ENCODE measurements around the gene ATRNL1.

Gene ATRNL1

DNA sequence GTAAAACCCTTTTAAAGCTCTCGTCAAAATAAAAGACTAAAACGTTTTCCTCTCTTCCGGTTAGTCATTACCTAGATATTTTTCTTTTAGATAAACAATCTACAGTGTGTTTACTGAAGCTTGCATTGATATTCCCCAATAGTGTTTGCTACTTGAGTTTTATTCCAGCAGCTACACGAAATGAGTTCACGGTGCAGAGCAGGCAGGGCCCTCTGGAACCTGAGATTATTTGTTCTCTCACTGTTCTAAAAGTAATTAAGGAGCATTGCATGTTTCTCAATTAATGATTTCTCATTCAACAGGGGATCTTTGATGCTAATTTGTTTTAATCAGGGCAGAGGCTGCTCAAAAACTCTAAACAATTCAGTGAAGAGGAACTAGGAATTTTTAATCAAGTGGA lies 860.1 kb downstream of the ATRNL1 start:
- DNase-seq (ENCODE audit: low read depth) = no peak

DNA sequence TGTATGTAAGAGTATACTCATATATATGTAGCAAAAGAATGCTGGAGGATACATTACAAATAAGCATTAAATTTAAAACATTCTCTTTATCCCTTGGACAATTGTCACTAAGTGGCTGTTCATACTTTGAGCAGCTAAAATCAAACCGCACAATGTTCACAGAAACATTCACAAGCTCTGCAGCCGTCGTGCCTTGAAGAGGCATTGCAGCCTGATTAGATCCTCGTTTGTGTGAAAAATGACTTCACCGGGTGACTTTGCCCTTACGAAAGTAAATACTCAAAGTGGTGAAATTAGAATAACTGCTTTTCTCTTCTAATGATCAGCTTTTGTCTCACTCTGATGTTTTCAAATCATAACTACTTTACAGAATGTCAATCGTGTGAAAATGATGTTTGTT lies 860.8 kb downstream of the ATRNL1 start:
- DNase-seq (ENCODE audit: low read depth) = no peak

DNA sequence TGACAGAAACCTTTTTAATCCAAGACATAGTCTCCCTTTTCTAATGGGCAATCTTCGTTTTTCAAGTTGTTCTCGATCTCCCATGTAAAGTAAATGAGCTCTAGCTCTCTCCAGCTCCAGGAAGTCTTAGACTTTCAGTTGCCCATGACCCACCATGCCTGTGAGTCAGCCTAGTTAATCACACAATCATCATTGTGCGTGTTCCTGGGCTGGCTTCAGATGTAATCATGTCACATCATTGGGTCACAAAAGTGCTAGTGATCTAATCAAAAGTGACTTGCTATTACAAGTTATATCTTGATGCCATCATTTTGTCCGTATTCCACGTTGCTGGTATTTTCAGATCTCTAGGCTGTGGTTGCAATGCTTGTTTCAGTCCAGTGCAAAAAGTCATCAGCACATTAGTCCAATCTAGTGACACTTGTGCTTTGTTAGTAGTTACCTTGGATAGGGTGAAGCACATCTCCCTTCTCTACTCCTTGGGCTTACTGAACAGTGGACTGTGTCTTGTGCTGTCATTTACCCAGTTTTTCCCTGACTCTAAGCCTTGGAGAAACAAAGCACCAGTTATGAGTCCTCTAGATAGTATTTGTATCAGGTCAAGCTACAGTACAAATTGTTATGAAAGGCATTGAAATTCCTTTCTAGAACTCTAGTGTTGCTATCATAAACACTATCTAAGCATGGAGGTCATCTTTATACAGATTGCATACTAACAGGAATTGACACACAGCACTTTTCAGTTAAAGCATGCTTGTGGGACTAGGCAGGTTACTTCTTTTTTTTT lies 863.3 kb downstream of the ATRNL1 start:
- DNase-seq (ENCODE audit: low read depth) = no peak

DNA sequence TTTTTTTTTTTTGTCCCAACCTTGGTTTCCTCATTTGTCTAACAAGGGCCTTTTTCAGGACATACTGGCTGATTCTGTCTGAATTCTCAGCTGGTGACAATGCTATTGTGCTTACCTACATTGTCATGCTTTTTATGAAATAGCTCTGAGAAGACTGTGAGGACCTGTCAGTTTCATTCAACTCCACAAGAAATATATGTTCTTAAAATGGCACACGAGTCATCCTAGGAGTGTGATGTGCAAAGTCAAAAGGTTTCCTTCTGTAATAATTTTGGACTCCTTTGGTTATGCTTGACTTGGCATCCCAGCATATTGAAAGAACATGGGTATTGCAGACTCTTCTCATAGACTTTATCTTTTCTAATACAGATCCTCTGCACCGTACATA lies 863.8 kb downstream of the ATRNL1 start:
- DNase-seq (ENCODE audit: low read depth) = no peak

DNA sequence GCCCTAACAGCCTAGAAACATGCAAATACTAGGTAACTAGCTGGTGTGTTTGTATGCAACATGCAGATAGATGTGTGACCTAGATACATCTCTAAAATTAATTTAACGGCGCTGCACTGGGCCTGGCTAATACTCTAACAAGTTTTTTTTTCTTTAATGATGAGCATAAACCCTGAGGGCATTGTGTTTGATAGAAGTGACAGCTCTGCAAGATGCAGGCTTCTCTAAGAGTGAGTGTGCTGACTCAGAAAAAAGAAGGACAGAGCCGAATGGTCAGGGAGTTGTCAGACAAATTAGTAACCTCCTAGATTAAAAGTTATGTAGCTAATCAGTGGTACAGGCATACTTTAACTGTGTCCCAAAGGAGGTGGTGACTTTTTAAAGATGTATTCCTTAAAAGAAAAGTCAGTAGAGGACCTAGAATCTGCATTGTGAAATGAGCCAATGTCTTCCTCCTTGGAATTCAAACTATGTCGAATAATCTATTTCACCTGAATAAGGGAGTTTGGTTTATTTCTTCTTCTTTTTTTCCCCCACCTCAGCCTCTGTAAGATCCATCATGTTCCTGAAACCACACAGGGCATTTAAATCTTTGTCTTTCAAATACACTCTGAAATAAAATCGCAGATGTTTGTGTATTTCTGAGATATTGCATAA lies 864.7 kb downstream of the ATRNL1 start:
- no peak for DNase-seq (ENCODE audit: low read depth)

DNA sequence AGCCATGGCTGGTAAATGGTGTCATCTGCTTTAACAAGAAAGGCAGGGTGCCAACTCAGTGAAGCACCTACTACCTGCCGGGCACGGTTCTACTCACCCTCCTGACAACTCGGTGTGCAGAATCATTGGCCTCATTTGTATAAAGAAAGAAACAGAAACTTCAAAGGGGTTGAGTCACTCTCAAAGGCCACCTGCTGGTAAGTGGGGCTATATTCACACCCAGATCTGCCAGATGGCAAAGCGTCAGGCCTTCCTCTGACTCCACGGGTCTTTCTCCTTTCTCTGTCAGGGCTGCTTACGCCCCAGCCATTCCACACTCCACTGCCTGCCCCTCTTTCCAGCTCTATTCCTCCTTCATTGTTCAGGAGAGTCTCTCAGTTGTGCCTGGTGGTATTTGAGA lies 870.7 kb downstream of the ATRNL1 start:
- no peak for DNase-seq (ENCODE audit: low read depth)

DNA sequence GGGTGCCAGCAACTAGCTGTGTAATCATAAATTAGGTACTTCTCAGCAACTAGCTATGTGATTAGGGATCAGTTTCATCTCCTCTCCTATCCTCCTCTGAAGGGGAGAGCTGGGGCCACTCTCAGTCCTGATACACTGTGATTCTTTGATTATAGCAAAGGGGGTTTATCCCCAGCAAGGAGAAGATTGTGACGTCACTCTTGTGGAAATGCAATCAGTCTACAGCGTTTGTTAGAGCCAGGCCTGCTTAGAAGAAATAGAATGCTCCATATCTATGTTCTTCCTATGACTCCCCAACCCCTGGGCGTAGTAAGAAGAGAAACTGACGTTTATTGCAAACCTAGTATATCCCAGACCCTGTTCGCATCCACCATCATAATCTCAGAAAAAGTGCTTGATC lies 871.7 kb downstream of the ATRNL1 start:
- DNase-seq (ENCODE audit: low read depth) = no peak

DNA sequence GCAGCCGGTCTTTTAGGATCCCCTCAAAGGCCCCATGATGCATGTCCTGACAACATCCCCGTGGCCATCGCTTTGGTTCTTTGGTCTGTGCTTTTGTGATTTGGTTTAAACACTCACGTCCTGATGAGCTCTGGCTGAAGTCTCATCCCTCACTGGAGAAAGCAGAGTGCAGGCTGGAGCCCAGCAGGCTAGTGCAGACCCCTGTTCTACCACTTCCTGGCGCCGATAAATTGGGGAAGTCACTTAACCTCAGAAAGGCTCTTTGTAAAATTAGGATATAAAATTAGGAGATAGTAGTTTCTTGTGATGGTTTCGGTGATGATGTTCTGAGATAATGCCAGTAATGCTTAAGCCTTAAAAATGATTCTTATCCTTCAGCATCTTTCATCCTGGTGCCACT lies 872.2 kb downstream of the ATRNL1 start:
- no peak for DNase-seq (ENCODE audit: low read depth)

DNA sequence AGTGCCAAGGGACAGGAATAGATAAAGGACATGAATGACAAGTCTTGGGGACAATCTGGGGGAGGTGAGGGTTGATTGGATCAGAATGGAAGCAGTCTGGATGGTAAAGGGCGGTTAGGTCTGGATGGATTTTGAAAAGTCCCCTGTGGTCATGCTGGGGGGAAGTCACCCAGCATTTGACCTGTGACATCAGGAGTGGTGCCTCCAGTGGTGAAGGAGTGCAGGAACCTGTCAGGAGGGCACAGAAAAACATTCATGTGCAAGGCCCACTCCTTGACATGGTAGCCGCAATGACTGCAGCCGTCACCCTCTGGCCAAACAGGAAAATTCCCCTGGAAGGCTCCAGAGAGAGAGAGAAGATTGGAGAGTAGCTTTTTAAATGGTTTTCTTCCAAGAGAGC lies 875.1 kb downstream of the ATRNL1 start:
- no peak for DNase-seq (ENCODE audit: low read depth)

DNA sequence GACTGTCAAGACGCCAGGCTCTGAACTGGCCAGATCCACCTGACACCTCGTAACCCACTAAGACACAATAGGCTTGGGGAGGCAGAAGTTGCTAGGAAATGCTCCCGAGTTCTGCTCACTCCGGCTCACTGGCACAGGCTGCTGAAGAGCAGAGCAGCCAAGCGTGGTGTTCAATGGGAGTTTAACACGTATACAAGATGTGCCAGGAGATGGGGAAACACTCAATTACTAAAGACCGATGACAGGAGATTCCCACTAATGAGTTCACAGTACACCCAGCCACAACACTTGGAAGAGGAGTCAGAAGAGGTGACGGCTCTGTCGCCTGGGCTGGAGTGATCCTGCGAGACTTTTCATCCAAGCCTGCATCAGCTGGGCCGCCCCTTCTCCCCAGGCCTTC lies 876.4 kb downstream of the ATRNL1 start:
- no peak for DNase-seq (ENCODE audit: low read depth)

DNA sequence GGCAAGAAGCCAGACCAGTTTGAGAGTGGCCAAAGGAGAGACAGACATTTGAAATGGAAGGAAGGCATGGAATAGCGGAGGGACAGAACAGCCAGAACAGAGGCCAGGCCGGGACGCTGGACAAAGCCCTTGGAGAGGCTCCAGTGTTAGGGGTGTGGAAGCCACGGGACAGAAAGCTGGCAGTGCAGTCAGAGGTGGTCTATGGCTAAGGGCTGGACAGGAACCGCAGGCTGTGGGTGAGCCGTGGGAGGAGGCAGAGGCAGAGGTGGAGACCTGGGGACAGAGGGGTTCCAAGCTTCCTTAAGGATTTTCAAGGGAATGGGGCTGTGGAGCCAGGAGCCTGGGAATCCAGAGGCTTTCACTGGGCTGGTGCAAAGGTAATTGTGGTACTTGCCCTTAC lies 878.8 kb downstream of the ATRNL1 start:
- no peak for DNase-seq (ENCODE audit: low read depth)

DNA sequence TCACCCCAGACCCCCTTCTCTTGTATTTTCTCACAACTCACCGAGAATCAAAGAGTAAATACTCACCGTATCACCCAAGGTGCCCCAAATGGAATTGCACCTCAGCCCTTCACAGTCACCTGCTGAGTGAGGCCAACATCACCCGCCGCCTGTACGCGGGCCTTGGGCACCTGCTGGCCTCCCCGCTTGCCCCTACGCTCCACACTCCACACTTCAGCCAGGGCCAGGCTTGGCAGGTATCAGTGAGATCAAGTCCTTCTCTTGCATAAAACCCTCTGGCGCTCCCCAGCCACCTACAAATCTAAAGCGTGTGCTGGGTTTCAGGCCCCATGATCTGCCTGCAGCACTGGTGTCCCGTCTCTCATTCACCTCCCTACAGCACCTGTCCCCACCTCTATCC lies 879.3 kb downstream of the ATRNL1 start:
- DNase-seq (ENCODE audit: low read depth) = no peak

DNA sequence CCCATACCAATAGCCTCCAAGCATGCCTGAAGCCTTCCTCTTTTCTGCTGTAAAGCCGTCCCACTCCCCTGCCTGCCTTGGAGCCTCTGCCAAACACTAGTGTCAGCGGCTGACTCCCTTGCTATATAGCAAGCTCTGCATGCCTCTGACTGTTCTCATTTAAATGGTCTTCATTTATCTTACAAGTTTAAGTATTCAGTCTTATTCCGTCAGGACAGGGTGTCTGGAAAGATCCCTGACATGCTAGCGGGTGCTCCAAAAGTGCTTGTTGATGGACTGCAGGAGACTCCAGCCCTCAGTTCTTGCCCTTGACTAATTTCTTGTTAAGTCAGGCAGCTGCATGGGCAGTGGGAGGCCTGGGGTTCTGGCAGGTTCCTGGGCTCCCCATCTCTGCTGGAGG lies 881.2 kb downstream of the ATRNL1 start:
- DNase-seq (ENCODE audit: low read depth) = no peak

DNA sequence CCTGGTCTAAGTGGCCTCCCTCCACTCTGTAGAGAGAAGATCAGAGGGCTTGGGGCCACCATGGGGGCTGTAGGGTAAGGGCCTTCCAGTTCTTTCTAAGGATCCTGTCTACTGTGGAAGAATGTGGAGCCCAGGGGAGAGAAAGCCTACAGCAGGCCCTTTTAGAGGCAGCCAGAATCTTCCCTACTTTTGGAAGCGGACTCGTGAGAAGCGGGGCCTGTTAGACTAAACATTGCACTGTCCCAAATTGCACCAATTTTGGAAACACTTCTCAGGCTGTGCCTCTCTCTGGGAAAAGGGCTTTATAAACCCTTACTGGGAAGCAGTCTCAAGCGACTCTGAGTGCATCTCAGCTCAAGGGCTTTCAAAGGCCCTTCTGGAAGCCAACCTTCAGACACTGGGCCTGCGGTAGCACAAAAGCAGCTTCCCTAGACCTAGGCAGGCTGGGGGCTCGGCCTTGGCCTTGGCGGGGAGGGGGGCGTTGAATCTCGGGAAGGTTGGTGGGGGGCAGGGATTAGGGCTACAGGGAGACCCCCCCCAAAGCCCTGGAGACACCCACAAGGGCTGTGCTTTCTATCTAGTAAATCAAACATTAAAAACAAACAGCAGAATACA lies 881.8 kb downstream of the ATRNL1 start:
- no peak for DNase-seq (ENCODE audit: low read depth)

DNA sequence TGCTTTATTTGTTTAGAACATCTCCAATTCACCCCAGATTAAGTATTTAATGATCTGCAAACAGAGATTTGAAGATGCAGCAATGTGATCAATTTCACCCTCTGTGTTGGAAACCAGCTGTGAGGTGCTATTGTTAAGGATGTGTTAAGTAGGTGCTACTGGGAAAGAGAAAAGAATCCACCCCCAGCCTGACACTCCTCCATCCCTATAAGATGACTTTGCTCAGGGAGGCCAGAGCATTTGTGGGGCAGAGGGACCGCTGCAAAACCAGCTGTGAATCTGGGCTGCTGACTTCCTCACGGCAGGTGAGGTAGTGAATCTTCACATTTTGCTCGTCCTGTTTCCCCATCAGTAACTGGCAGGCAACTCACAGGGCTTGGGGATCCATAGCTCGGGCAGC lies 882.3 kb downstream of the ATRNL1 start:
- DNase-seq (ENCODE audit: low read depth) = no peak

DNA sequence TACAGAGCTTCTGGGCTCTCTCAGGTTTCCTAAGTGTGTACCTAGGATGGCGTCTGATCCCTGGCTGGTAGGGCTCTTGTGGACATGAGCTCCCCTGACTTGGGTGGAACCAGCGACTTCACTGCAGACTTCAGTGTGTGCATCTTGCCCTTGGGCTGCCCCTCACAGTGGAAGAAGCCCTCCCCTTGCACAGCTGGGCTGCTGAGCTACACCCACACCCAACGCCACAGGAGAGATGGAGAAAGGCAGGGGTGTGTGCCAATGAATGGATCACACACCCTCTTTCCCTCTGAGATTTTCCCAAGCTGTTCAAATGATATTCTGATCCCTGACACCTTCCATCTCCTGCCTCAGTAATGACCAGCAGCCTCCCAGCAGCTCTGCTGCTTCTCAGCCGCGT lies 883.2 kb downstream of the ATRNL1 start:
- DNase-seq (ENCODE audit: low read depth) = no peak

DNA sequence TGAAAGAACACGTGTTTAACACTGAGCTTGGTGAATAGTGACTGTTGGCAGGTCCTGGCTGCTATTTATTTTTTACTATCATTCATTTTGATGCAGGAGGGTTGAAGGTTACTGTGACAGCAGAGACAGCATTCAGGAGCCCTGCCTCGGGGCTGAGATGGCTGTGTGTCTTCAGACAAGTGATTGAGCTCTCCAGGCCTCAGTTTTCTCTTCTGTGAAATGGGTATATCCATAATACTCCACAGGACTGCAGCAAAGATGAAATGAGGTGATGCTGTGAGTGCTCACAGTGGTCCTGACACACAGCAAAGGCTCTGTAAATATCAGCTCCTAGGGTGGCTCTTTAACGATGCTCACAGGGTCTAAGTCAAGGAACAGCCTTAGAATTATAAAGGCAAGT lies 884.7 kb downstream of the ATRNL1 start:
- DNase-seq (ENCODE audit: low read depth) = no peak

DNA sequence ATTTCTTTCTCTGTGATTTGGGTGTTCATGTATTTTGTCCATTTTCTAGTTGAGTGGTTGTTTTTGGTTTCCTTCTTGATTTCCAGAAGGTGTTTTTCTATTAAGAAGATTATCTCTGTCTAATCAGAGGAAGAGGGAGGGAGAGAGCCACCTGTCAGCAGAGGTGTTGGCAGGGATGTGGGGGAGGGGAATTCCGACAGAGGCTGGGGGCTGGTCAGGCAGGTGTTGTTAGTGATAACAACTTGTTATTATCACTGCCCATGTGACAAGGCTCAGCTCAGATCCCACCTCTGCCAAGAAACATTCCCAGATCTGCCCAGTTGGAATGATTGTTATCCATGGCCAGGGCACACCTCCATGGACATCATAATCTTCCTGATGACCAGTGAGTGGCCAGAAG lies 886.4 kb downstream of the ATRNL1 start:
- DNase-seq (ENCODE audit: low read depth) = no peak

DNA sequence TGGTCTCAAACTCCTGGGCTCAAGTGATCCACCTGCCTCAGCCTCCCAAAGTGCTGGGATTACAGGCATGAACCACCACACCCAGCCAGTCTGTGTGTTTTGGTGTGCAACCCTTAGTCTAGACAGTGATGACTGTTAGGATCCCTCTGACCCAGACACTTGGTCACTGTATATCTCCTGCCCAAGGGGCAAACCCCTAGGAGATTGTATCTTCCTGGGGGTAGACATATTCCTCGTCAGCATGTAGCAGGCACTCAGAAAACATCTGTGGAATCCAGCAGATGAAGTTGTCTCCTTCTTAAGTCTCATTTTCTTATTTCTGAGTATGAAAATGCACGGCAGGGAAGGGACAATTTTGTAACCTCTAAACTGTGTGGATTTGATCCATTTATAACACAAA lies 887.3 kb downstream of the ATRNL1 start:
- no peak for DNase-seq (ENCODE audit: low read depth)

DNA sequence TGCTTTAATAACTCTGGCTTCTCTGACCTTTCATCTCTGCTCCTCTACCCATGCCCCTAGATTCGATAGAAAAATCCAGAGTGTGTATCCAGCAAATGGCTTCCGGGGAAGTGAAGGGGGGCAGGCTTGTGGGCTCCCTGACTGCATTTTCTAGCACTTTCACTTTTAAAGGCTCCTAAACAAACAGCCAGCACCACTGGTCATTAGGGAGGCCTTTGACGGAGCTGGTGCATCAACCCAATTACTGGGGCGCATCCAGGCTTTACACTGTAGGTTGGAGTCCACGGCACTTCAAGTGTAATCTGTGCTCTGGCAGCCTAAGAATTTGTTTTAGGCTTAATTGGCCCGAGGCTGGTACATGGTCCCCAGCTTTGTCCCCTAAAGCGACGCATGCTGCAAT lies 887.9 kb downstream of the ATRNL1 start:
- no peak for DNase-seq (ENCODE audit: low read depth)

DNA sequence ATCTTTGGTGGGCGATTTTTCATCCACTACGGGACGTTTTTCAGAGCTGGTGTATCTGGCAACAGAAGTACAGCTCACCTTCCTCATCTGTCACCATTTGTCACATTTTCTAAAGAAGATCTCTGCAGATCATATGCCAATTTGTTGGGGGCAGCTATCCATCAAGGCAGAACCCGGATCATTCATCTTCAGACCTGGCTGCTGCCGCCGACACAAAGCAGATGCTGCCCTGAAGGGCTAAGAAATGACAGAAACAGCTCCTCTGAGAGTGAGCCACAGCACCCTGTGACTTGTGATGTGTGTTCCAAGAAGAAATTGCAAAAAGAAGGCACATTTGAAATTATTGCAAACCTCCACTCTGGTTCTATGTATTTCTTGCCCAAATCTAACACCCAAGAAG lies 888.9 kb downstream of the ATRNL1 start:
- DNase-seq (ENCODE audit: low read depth) = no peak

DNA sequence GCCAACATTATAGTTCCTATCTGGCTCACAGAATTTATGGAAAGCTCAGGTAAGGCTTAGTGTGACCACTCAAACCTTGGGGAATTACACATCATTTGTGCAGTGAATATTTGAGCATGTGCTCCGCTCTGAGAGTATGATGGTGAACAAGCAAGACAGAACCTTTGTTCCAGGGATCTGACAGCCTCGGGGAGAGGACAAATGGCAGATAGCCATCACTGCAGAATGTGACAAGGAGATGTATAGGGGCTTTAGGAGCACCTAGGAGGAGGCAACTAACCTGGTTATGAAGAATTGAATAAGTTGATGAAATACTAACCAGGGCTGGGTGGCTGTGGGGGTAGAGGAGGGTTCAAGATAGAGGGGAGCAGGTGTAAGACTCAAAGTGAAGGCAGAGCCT lies 889.4 kb downstream of the ATRNL1 start:
- DNase-seq (ENCODE audit: low read depth) = no peak

DNA sequence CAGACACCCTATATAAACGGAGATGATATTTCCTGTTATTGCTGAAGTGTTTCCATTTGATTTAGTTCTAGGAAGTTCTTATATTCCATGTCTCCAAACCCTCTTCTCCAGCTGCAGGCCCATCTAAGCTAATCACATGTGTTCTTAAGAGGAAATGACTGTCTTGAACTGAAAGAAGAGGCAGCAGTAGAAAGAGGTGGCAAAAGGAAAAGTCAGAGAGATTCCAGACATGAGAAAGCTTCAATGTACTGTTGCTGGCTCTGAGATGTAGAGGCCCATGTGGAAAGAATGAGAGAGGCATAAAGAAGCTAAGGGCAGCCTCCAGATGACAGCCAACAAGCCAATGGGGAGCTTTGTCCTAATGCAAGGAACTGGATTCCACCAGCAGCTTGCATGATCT lies 892.6 kb downstream of the ATRNL1 start:
- no peak for DNase-seq (ENCODE audit: low read depth)

DNA sequence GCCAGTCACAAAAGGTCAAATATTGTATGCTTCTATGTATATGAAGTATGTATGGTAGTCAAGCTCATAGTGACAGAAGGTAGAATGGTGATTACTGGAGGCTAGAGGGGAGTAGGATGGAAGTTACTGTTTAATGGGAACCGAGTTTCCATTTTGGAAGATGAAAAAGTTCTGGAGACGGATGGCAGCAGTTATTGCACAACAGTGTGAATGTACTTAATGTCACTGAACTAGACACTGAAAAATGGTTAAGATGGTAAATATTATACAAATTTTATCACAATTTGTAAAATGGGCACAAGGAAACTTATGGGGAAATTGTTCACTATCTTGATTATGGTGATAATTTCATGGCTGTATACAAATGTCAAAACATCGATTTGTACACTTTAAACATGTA lies 895.2 kb downstream of the ATRNL1 start:
- DNase-seq (ENCODE audit: low read depth) = no peak
